B cell (primary cell): ENCODE measurements around the gene AKAP8. TPM values are rescaled to one million over a fixed set of nuclear protein-coding genes. Genes with fewer than 3 reads are reported as not detected.
"Not testable (repeated sequence)": the region's sequence is repeated elsewhere in the genome, so short reads cannot be mapped to it uniquely, and the experiment has no call there.

Source experiments
- ATAC-seq: fragments of 200-7000 bp; cut with Tn5 transposase; one replicate; pipeline ENCODE4 v1.10.0; 2021; ENCODE audit warnings: low read depth, mild to moderate bottlenecking, moderate number of reproducible peaks, moderate library complexity
- CTCF ChIA-PET: fragments of 350-600 bp; sonication (Branson Sonifier 250); formaldehyde crosslinking; loops from one replicate; lab custom pipeline; 2021; ENCODE audit warnings: antibody characterized with exemption, inconsistent platforms; lab: Charles Lee
- POLR2A ChIA-PET: fragments of 350-600 bp; sonication (Branson Sonifier 250); formaldehyde crosslinking; loops from one replicate; lab custom pipeline; 2021; ENCODE audit warnings: antibody characterized with exemption; lab: Charles Lee
- DNase-seq: peaks from one replicate; pipeline ENCODE4 v3.0.0; 2013
- H2AFZ ChIP-seq: 2 replicates; pipeline ENCODE4 v1.6.1; 2012; ENCODE audit warnings: mild to moderate bottlenecking, low read depth, low read length; ENCODE audit not compliant: insufficient read depth, poor library complexity, severe bottlenecking
- H3K27ac ChIP-seq, 2 donors: 1 replicate in 1 of 2; 2 replicates in 1 of 2; pipeline ENCODE4 v1.5.1; 2012 to 2013; ENCODE audit warnings: low read length in 2 of 2, mild to moderate bottlenecking in 2 of 2, moderate library complexity in 1 of 2
- H3K27me3 ChIP-seq, 4 experiments: fragments of 200-600 bp in 1 of 4; sonication (generic) in 1 of 4; replicated peaks in 1 of 4; 1 replicate in 2 of 4; 2 replicates in 2 of 4; pipeline versions ENCODE4 v1.6.1 to v1.7.0; 2013 to 2016; ENCODE audit warnings: low read length in 3 of 4, mild to moderate bottlenecking in 2 of 4, mixed read lengths in 1 of 4, moderate library complexity in 1 of 4; ENCODE audit not compliant: insufficient read depth in 4 of 4, control insufficient read depth in 3 of 4; ENCODE audit errors: control extremely low read depth in 1 of 4
- H3K36me3 ChIP-seq, 2 experiments: replicated peaks in 1 of 2; 1 replicate in 1 of 2; 2 replicates in 1 of 2; pipeline versions ENCODE4 v1.6.1 to v1.7.1; 2013; ENCODE audit warnings: low read length in 1 of 2; ENCODE audit not compliant: insufficient read depth in 2 of 2, control insufficient read depth in 1 of 2; ENCODE audit errors: control extremely low read depth in 1 of 2, extremely low read depth in 1 of 2
- H3K4me1 ChIP-seq, 2 donors: fragments of 200-600 bp in 1 of 2; sonication (generic) in 1 of 2; 1 replicate in 1 of 2; 2 replicates in 1 of 2; pipeline versions ENCODE4 v1.5.1 to v1.6.1; 2013 to 2017; ENCODE audit warnings: low read length in 2 of 2; ENCODE audit not compliant: control insufficient read depth in 2 of 2, insufficient read depth in 2 of 2
- H3K4me2 ChIP-seq: replicated peaks from 2 replicates; pipeline ENCODE3; 2012; ENCODE audit warnings: mild to moderate bottlenecking, low read depth, low read length; ENCODE audit not compliant: poor library complexity, severe bottlenecking
- H3K4me3 ChIP-seq, 5 experiments: fragments of 200-600 bp in 1 of 5; sonication (generic) in 1 of 5; 1 replicate in 3 of 5; 2 replicates in 2 of 5; pipeline versions ENCODE4 v1.5.1 to v1.7.0; 2011 to 2016; ENCODE audit warnings: low read length in 4 of 5, mild to moderate bottlenecking in 4 of 5, low read depth in 2 of 5, control low read depth in 1 of 5, moderate library complexity in 1 of 5; ENCODE audit not compliant: insufficient read depth in 1 of 5; ENCODE audit errors: control extremely low read depth in 1 of 5, extremely low read depth in 1 of 5
- H3K79me2 ChIP-seq: fragments of 200-600 bp; sonication (generic); one replicate; pipeline ENCODE4 v1.6.0; 2016; ENCODE audit warnings: low read length; ENCODE audit not compliant: control insufficient read depth, insufficient read depth
- H3K9ac ChIP-seq: fragments of 200-600 bp; sonication (generic); 2 replicates; pipeline ENCODE4 v1.6.1; 2017; ENCODE audit warnings: mild to moderate bottlenecking, low read length, moderate library complexity
- H3K9me3 ChIP-seq, 3 donors: one replicate each; pipeline versions ENCODE4 v1.6.1 to v1.7.1; 2013; ENCODE audit warnings: low read length in 2 of 3; ENCODE audit not compliant: control insufficient read depth in 2 of 3, insufficient read depth in 1 of 3; ENCODE audit errors: control extremely low read depth in 1 of 3
- H4K20me1 ChIP-seq: 2 replicates; pipeline ENCODE4 v1.6.0; 2012; ENCODE audit warnings: mild to moderate bottlenecking, low read length; ENCODE audit not compliant: insufficient read depth, control insufficient read depth, poor library complexity, severe bottlenecking
- H3K27ac Mint-ChIP-seq: one replicate; pipeline ENCODE4 v1.8.0; 2021; ENCODE audit warnings: mixed read lengths
- H3K27me3 Mint-ChIP-seq: one replicate; pipeline ENCODE4 v1.8.0; 2021; ENCODE audit warnings: mixed read lengths
- H3K4me1 Mint-ChIP-seq: one replicate; pipeline ENCODE4 v1.8.0; 2021; ENCODE audit warnings: mixed read lengths
- H3K4me3 Mint-ChIP-seq: one replicate; pipeline ENCODE4 v1.8.0; 2021; ENCODE audit warnings: mixed read lengths
- H3K9me3 Mint-ChIP-seq: one replicate; pipeline ENCODE4 v1.8.0; 2022; ENCODE audit warnings: mixed read lengths; ENCODE audit not compliant: insufficient read depth
- CTCF ChIP-seq: fragments of 200-600 bp; IDR thresholded peaks from one replicate; pipeline ENCODE4 v1.8.0; 2022; ENCODE audit warnings: antibody characterized with exemption, mild to moderate bottlenecking
- EZH2 ChIP-seq: IDR thresholded peaks from 2 replicates; pipeline ENCODE4 v1.6.1; 2012; ENCODE audit warnings: borderline replicate concordance, low read depth, mild to moderate bottlenecking, moderate library complexity, low read length; ENCODE audit not compliant: insufficient read depth, poor library complexity, severe bottlenecking
- WGBS: methylation state at CpG from one replicate; pipeline ENCODE4 v1.1.5; 2013; ENCODE audit warnings: missing lambda C conversion rate; ENCODE audit not compliant: insufficient coverage; 5-methylcytosine and 5-hydroxymethylcytosine counted together
- intact Hi-C: fragments of 100-400 bp; cut with micrococcal nuclease; formaldehyde crosslinking; loops from one replicate; pipeline ENCODE4 v1.10.0; 2022
- polyA plus RNA-seq: library from polyadenylated mRNA; depleted of rRNA; stranded (reverse); fragments of >200 nt; gene quantifications from 2 replicates; pipeline ENCODE4 v1.2.3, GENCODE V29; 2012
- total RNA-seq, 2 donors: library from RNA; stranded (reverse); fragments of 120-200 nt in 1 of 2; gene quantifications; 1 replicate in 1 of 2; 2 replicates in 1 of 2; pipeline versions ENCODE4 v1.2.3 to v1.2.4, GENCODE V29; 2013 to 2022

AKAP8 gene
- total and polyA plus RNA-seq, 2 donors (not counting 1 experiment from before 2014, with no cell fraction given): 30.0 to 84.8 TPM

GRCh38 chr19:15365264-15365663 is 14.3 kb downstream of the AKAP8 start:
- H4K20me1 ChIP-seq: peaks cover 46% of the 10 kb centered on the region
- CTCF ChIA-PET: no interaction called here
- no peak overlapping the region for H3K4me3 ChIP-seq
- ATAC-seq: no peak
- intact Hi-C loops: no loop called here
- Mint-ChIP-seq H3K9me3 (no peaks in the 10 kb centered on the region), H3K4me1 (no peaks in the 10 kb centered on the region), H3K27ac (no peak overlapping the region), H3K27me3 (no peaks in the 10 kb centered on the region), H3K4me3 (no peak overlapping the region)
- H3K27me3 ChIP-seq: no peaks in the 10 kb centered on the region
- 97% methylated on average over 6 of the region's 6 CpGs for WGBS
- no peak overlapping the region for H3K4me2 ChIP-seq
- no peak overlapping the region for H3K27ac ChIP-seq
- no peak overlapping the region for H3K9ac ChIP-seq
- H3K4me1 ChIP-seq: no peaks in the 10 kb centered on the region
- TF ChIP-seq CTCF: no peak
- no peak for TF ChIP-seq EZH2
- no peak for DNase-seq
- H3K36me3 ChIP-seq: peaks cover 0 to 72% of the 10 kb centered on the region in 2 experiments
- H3K79me2 ChIP-seq: peaks cover 43% of the 10 kb centered on the region
- POLR2A ChIA-PET: interaction anchor here (0.6 kb wide), 1 partner anchor 41 kb away, joined by 3 read pairs; no protein-coding TSS in a partner anchor
- H3K9me3 ChIP-seq: no peaks in the 10 kb centered on the region
- no peak overlapping the region for H2AFZ ChIP-seq

GRCh38 chr19:15363791-15364190 is 15.8 kb downstream of the AKAP8 start:
- CTCF ChIA-PET: not testable (repeated sequence)

GRCh38 chr19:15363048-15363447 is 16.5 kb downstream of the AKAP8 start:
- H3K4me3 ChIP-seq, H3K9ac ChIP-seq, ATAC-seq, CTCF ChIA-PET, H3K9me3 Mint-ChIP-seq, H3K4me2 ChIP-seq, H3K4me3 Mint-ChIP-seq, intact Hi-C loops, POLR2A ChIA-PET, H3K27ac Mint-ChIP-seq, H3K27ac ChIP-seq, H3K4me1 ChIP-seq, DNase-seq, H3K27me3 Mint-ChIP-seq, H3K9me3 ChIP-seq, H3K27me3 ChIP-seq, H3K4me1 Mint-ChIP-seq, H2AFZ ChIP-seq: not testable (repeated sequence)
- WGBS: 95% methylated on average over 4 of the region's 30 CpGs
- Histone ChIP-seq H3K79me2 (peaks cover 25% of the 10 kb centered on the region), H4K20me1 (peaks cover 24% of the 10 kb centered on the region), H3K36me3 (peaks cover 8 to 69% of the 10 kb centered on the region in 2 experiments)

More at GRCh38 chr19:15363791-15364190, 15.8 kb downstream of the AKAP8 start:
- Histone ChIP-seq H3K36me3 (peaks cover 3 to 69% of the 10 kb centered on the region in 2 experiments), H3K79me2 (peaks cover 31% of the 10 kb centered on the region), H4K20me1 (peaks cover 31% of the 10 kb centered on the region)
- H3K27ac Mint-ChIP-seq, POLR2A ChIA-PET, H3K27me3 ChIP-seq, H3K9ac ChIP-seq, H3K9me3 ChIP-seq, H3K4me1 ChIP-seq, H3K4me1 Mint-ChIP-seq, intact Hi-C loops, H3K27ac ChIP-seq, H3K27me3 Mint-ChIP-seq, H3K4me2 ChIP-seq, H3K4me3 Mint-ChIP-seq, H3K4me3 ChIP-seq, DNase-seq, H3K9me3 Mint-ChIP-seq, ATAC-seq, H2AFZ ChIP-seq: not testable (repeated sequence)
- WGBS: no CpG with 5 or more reads among the region's 3 CpGs
